Measurements from ENCODE around the gene ERC1.

GRCh38 chr12:1439201-1439600 lies 448.2 kb downstream of the ERC1 start:
- no peak for TF ChIP-seq TAF1 (IDR thresholded peaks at IDR 0.05; ENCODE audit: low read depth, low read length)
- TF ChIP-seq PAX5 (IDR thresholded peaks at IDR 0.05; ENCODE audit: insufficient read depth, low read length, severe bottlenecking): no peak
